ACC112 (cell line): ENCODE results near the gene ZNF723.

Experiments used
- H2AFZ ChIP-seq: fragments of 200-600 bp; sonication (generic); one replicate; pipeline ENCODE4 v1.6.0; 2017; ENCODE audit warnings: antibody characterized with exemption, low read length; ENCODE audit not compliant: unreplicated experiment
- H3K27ac ChIP-seq: fragments of 200-600 bp; sonication (generic); 2 replicates; pipeline ENCODE4 v1.5.1; 2014; ENCODE audit warnings: low read depth, mild to moderate bottlenecking, antibody characterized with exemption, low read length, moderate library complexity
- H3K27me3 ChIP-seq: fragments of 200-600 bp; sonication (generic); 2 replicates; pipeline ENCODE4 v1.6.1; 2014; ENCODE audit warnings: mild to moderate bottlenecking, antibody characterized with exemption, low read length, moderate library complexity, mixed read lengths; ENCODE audit not compliant: insufficient read depth
- H3K36me3 ChIP-seq: fragments of 200-600 bp; sonication (generic); 2 replicates; pipeline ENCODE4 v1.6.1; 2016; ENCODE audit warnings: mild to moderate bottlenecking, antibody characterized with exemption, low read length, moderate library complexity, mixed read lengths; ENCODE audit not compliant: insufficient read depth
- H3K4me1 ChIP-seq: fragments of 200-600 bp; sonication (generic); one replicate; pipeline ENCODE4 v1.6.1; 2016; ENCODE audit warnings: low read length, mixed read lengths; ENCODE audit not compliant: insufficient read depth, unreplicated experiment, control insufficient read depth
- H3K4me3 ChIP-seq: fragments of 200-600 bp; sonication (generic); 2 replicates; pipeline ENCODE4 v1.5.1; 2014; ENCODE audit warnings: mild to moderate bottlenecking, low read depth, low read length
- H3K79me2 ChIP-seq: fragments of 200-600 bp; sonication (generic); one replicate; pipeline ENCODE4 v1.6.0; 2016; ENCODE audit warnings: low read length; ENCODE audit not compliant: control insufficient read depth, unreplicated experiment, insufficient read depth

The ZNF723 gene

DNA sequence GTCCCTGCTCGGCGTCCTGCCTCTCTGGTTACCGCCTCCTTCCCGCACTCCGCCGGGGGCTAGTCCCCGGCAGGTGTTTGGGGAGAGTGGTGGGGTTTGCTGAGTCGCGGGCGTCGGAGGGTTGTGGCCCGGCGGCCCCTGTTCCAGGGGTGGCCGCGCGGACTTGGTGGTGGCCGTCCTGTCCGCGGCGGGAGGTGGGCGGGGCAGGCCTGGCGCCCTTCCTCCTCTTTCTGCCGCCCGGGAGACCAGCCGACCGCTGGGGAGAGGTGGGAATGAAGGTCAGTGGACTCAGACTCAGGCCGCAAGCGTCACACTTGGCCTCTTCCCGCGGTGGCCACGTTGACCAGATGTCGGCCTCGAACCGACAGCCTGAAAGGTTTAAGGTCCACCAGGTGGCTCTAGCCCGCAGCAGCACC lies 61.8 kb downstream of the ZNF723 start:
- Histone ChIP-seq H3K4me3 (no peak overlapping the region), H2AFZ (no peak overlapping the region), H3K4me1 (no peaks in the 10 kb centered on the region), H3K27ac (no peak overlapping the region), H3K27me3 (no peaks in the 10 kb centered on the region), H3K79me2 (no peaks in the 10 kb centered on the region), H3K36me3 (no peaks in the 10 kb centered on the region)

DNA sequence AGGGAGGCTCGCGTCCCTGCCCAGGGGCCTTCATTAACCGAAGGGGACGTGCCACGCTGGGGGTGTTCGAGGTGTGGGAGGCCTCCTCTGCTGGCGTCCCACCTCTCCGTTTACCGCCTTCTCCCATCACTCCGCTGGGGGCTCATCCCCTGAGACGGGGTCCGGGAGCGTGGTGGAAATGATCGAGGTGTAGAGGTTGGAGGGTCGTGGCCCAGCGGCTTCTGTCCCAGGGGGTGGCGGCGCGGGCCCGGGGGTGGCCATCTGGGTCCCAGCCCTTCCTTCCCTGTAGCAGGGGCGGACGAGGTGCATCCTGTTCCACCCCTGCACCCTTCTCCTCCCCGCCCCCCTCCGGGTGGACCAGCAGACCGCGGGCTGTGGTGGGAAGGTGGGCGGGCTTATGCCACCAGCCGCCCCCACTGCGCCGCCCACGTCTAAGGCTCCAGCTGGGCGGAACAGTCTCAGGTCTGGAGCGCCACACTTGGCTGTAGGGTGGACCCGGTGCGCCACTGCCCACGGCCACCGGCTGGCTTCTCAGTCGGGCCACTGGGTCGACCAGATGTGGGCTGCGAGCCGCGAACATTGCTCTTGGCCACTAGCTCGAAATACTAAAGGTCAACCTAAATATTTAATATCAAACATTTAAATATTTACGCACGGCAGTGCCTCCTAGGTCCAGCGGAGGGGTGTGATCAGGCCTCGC lies 69.5 kb downstream of the ZNF723 start:
- no peaks in the 10 kb centered on the region for H3K4me1 ChIP-seq
- no peaks in the 10 kb centered on the region for H3K27me3 ChIP-seq
- no peak overlapping the region for H3K27ac ChIP-seq
- no peaks in the 10 kb centered on the region for H3K36me3 ChIP-seq
- H2AFZ ChIP-seq = no peak overlapping the region
- H3K4me3 ChIP-seq = no peak overlapping the region
- H3K79me2 ChIP-seq = no peaks in the 10 kb centered on the region
